Fibroblast of villous mesenchyme (primary cell): ENCODE measurements around the gene BAG3. TPM values are rescaled to one million over a fixed set of nuclear protein-coding genes. Genes with fewer than 3 reads are reported as not detected.

Experiments used
- DNase-seq: peaks from one replicate; pipeline ENCODE4 v3.0.0-alpha.2; 2010; ENCODE audit warnings: low read depth
- H3K4me3 ChIP-seq: 2 replicates; pipeline ENCODE4 v1.5.1; 2011; ENCODE audit warnings: low read depth, mild to moderate bottlenecking, low read length
- CTCF ChIP-seq: IDR thresholded peaks from 2 replicates; pipeline ENCODE4 v1.5.1; 2012; ENCODE audit warnings: low read depth, mild to moderate bottlenecking, low read length; ENCODE audit not compliant: insufficient read depth
- total RNA-seq: library from RNA; depleted of rRNA; stranded (reverse); fragments of >200 nt; gene quantifications from 2 replicates; pipeline ENCODE4 v1.2.3, GENCODE V29; 2012

BAG3 gene
- total RNA-seq, 1 donor: 18.6 TPM

GRCh38 chr10:119715628-119716505 is 64.7 kb downstream of the BAG3 start:
- TF ChIP-seq CTCF: no peak
- no peak overlapping the region for H3K4me3 ChIP-seq
- no peak for DNase-seq

DNA sequence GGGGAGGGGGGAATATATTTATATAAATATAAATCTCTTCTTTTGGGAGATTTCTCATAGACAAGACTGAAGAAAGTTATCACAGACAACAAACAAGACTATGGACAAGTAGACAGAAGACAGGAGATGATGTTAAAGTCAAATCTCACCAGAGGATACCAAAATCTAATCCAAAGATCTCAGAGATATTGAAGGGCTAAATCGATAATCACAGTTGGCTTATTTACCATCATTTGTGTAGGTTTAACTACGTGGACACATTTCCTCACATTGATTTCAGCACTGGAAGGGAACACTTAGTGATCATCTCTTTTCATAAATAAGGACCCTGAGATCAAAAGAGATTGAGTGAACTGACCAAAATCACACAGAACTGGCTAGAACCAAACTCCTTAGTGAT is 72.0 kb downstream of the BAG3 start:
- no peak overlapping the region for H3K4me3 ChIP-seq
- TF ChIP-seq CTCF: no peak
- DNase-seq: no peak

- H3K4me3 ChIP-seq: no peak overlapping the region
- no peak for TF ChIP-seq CTCF
- DNase-seq: no peak
Measured at GRCh38 chr10:119723624-119724023, 72.4 kb downstream of the BAG3 start.

GRCh38 chr10:119724593-119725516 is 73.7 kb downstream of the BAG3 start:
- TF ChIP-seq CTCF: no peak
- peak overlapping the region; percentile 66 for H3K4me3 ChIP-seq
- no peak for DNase-seq

DNA sequence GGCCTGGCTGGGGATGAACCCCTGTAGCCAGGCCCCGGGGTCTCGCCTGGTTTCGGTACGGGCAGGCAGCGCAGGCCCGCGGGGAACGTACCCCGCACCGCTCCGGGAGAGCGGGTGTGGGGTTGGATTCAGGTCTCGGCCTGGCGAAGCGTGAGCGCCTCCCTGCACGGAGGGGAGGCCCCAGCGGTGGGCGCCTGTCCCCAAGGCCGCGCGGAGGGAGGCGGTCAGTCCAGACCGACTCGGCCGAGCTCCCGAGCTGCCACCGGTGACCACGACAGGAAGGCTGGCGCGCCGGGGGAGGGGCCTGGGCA is 74.3 kb downstream of the BAG3 start:
- peak overlapping the region; percentile 66 for H3K4me3 ChIP-seq
- no peak for TF ChIP-seq CTCF
- no peak for DNase-seq

- peak within 1 kb of the TSS; percentile 68 for H3K4me3 ChIP-seq
- TF ChIP-seq CTCF: peak; percentile 23
- DNase-seq: peak; percentile 98
Measured at GRCh38 chr10:119725828-119726675, 74.9 kb downstream of the BAG3 start, which contains the start of gene INPP5F. Gene INPP5F, plus strand, starts transcription at chr10:119726050. Its CDS starts 213 bp downstream, at chr10:119726263.
